K562 (cell line): Measurements from ENCODE around the gene PLIN5. TPM values are rescaled to one million over a fixed set of nuclear protein-coding genes. Genes with fewer than 3 reads are reported as not detected.
A peak's percentile ranks its signal among the peaks of the same experiment; 100 is the strongest.

Source experiments
- ATAC-seq: fragments of 200-7000 bp; cut with Tn5 transposase; 3 replicates; pipeline ENCODE4 v1.9.1; 2020; ENCODE audit warnings: moderate library complexity
- BruUV-seq: library from RNA; stranded (reverse); fragments of 400-500 nt; replicated peaks from 2 replicates; lab custom pipeline; 2021; lab: Mats Ljungman, UMichigan
- CTCF ChIA-PET: fragments of 300-600 bp; formaldehyde crosslinking; extraction: SDS; loops from one replicate; lab custom pipeline; 2021; ENCODE audit warnings: low intra/inter-chr PET ratio; lab: Yijun Ruan, JAX
- POLR2A ChIA-PET: fragments of 300-600, 350-650 bp; sonication (Branson Sonifier 250); formaldehyde crosslinking; extraction: SDS; loops from one replicate; lab custom pipeline; 2021; ENCODE audit warnings: antibody characterized with exemption, inconsistent platforms; lab: Yijun Ruan, JAX
- DNase-seq, 4 experiments: peaks; one replicate each; pipeline versions ENCODE4 v3.0.0 to v3.0.0-alpha.2; 2011 to 2018; ENCODE audit warnings: low spot score in 3 of 4, mixed read lengths in 3 of 4; ENCODE audit errors: extremely low read depth in 1 of 4
- FAIRE-seq: peaks from 2 replicates; lab custom pipeline; 2011; peaks lifted over from hg19 to GRCh38; lab: Jason Lieb, UNC
- H2AFZ ChIP-seq: 2 replicates; pipeline ENCODE4 v1.6.0; 2011; ENCODE audit warnings: low read depth, low read length, control low read depth, inconsistent platforms
- H3K27ac ChIP-seq: fragments of 200-600 bp; 3 replicates; pipeline ENCODE4 v1.8.0; 2011; ENCODE audit warnings: low read depth, mild to moderate bottlenecking, control low read depth, inconsistent platforms, low read length, moderate library complexity, mixed read lengths; ENCODE audit errors: extremely low read depth
- H3K27me3 ChIP-seq, 2 experiments: fragments of 300-600 bp in 1 of 2; 2 replicates in 1 of 2; 3 replicates in 1 of 2; pipeline versions ENCODE4 v1.6.0 to v1.8.0; 2011; ENCODE audit warnings: inconsistent platforms in 2 of 2, low read length in 2 of 2, mild to moderate bottlenecking in 1 of 2, mixed read lengths in 1 of 2, moderate library complexity in 1 of 2; ENCODE audit not compliant: control insufficient read depth in 2 of 2, insufficient read depth in 2 of 2
- H3K36me3 ChIP-seq: fragments of 300-600 bp; 3 replicates; pipeline ENCODE4 v1.8.0; 2011; ENCODE audit warnings: mild to moderate bottlenecking, low read length, inconsistent platforms; ENCODE audit not compliant: control insufficient read depth, insufficient read depth
- H3K4me1 ChIP-seq, 2 experiments: fragments of 200-600 bp in 1 of 2; replicated peaks in 1 of 2; 2 replicates in 1 of 2; 3 replicates in 1 of 2; pipeline versions ENCODE4 v1.5.1 to v1.8.0; 2011; ENCODE audit warnings: inconsistent platforms in 2 of 2, low read length in 2 of 2, mild to moderate bottlenecking in 1 of 2, mixed read lengths in 1 of 2, moderate library complexity in 1 of 2; ENCODE audit not compliant: control insufficient read depth in 2 of 2, insufficient read depth in 2 of 2
- H3K4me2 ChIP-seq: 2 replicates; pipeline ENCODE4 v1.6.1; 2011; ENCODE audit warnings: low read length, control low read depth, inconsistent platforms, mixed read lengths; ENCODE audit not compliant: insufficient read depth
- H3K4me3 ChIP-seq: fragments of 200-600 bp; sonication (generic), shearing (Covaris generic); 2 replicates; pipeline ENCODE4 v1.5.1; 2016; ENCODE audit warnings: control low read depth, inconsistent platforms
- H3K79me2 ChIP-seq: fragments of 200-600 bp; 3 replicates; pipeline ENCODE4 v1.8.0; 2011; ENCODE audit warnings: low read length, inconsistent platforms; ENCODE audit not compliant: control insufficient read depth, insufficient read depth
- H3K9ac ChIP-seq, 2 experiments: 2 replicates each; pipeline versions ENCODE4 v1.6.0 to v1.6.1; 2011; ENCODE audit warnings: low read depth in 2 of 2, low read length in 2 of 2, control low read depth in 1 of 2, inconsistent platforms in 1 of 2, mild to moderate bottlenecking in 1 of 2, mixed read lengths in 1 of 2; ENCODE audit not compliant: insufficient read depth in 1 of 2
- H3K9me1 ChIP-seq: one replicate; pipeline ENCODE4 v1.6.0; 2011; ENCODE audit warnings: inconsistent platforms, mild to moderate bottlenecking, low read length, moderate library complexity; ENCODE audit not compliant: control insufficient read depth, insufficient read depth
- H3K9me3 ChIP-seq: replicated peaks from 2 replicates; pipeline ENCODE4 v1.5.1; 2011; ENCODE audit warnings: low read depth, low read length, inconsistent platforms; ENCODE audit not compliant: control insufficient read depth, insufficient read depth
- H4K20me1 ChIP-seq: replicated peaks from 2 replicates; pipeline ENCODE4 v1.6.1; 2011; ENCODE audit warnings: low read length, inconsistent platforms, mixed read lengths; ENCODE audit not compliant: control insufficient read depth, insufficient read depth
- HINFP ChIP-seq: fragments of 450-650 bp; conservative IDR thresholded peaks from 2 replicates; pipeline ENCODE4 v1.6.1; 2016; ENCODE audit warnings: missing genetic modification characterization, low read depth, mild to moderate bottlenecking, control low read depth, missing compliant biosample characterization
- RBM25 ChIP-seq: fragments of 200-400 bp; formaldehyde crosslinking; IDR thresholded peaks from 2 replicates; pipeline ENCODE4 v1.6.1; 2018; ENCODE audit warnings: low read length, low read depth, moderate library complexity; ENCODE audit not compliant: severe bottlenecking
- ZFP36 ChIP-seq: fragments of 150-350 bp; IDR thresholded peaks from 2 replicates; pipeline ENCODE4 v1.6.1; 2018; ENCODE audit warnings: low read length, low read depth; ENCODE audit not compliant: partially characterized antibody
- ZNF668 ChIP-seq: fragments of 250-450 bp; sonication (Bioruptor Pico); IDR thresholded peaks from 2 replicates; pipeline ENCODE4 v1.8.0; 2022; ENCODE audit warnings: mild to moderate bottlenecking, inconsistent platforms
- WGBS: fragments of 100-300 bp; shearing (Covaris generic); methylation state at CpG from one replicate; pipeline ENCODE4 v1.1.6; 2016; ENCODE audit warnings: low coverage, mixed read lengths; ENCODE audit not compliant: insufficient coverage; ENCODE audit errors: missing lambda C conversion rate; 5-methylcytosine and 5-hydroxymethylcytosine counted together
- in situ Hi-C: fragments of 300-500 bp; cut with MboI; formaldehyde crosslinking; loops from 4 replicates; pipeline ENCODE4 v1.15.0; 2018; ENCODE audit warnings: inconsistent platforms, mixed read lengths
- intact Hi-C: fragments of 100-400 bp; cut with micrococcal nuclease; formaldehyde crosslinking; loops from 2 replicates; pipeline ENCODE4 v1.14.2; 2022
- polyA plus RNA-seq, 8 experiments: library from polyadenylated mRNA; depleted of rRNA in 4 of 8; stranded (reverse) in 5 of 8; unstranded in 3 of 8; fragments of >200 nt; fragmentation: Nextera tagmentation in 2 of 8; fragmentation: Illumina TruSeq in 1 of 8; extraction: Ambion mirVana in 2 of 8; extraction: Trizol in 1 of 8; gene quantifications; 2 replicates each; pipeline versions ENCODE4 v1.2.1 to v1.2.3, GENCODE V29; 2011 to 2014; ENCODE audit warnings: inconsistent platforms in 1 of 8, missing spikeins in 1 of 8
- total RNA-seq, 7 experiments: library from RNA; depleted of rRNA in 6 of 7; stranded (reverse); fragments of >200 nt in 6 of 7; fragmentation: Illumina TruSeq in 2 of 7; extraction: Trizol in 2 of 7; gene quantifications; 2 replicates each; pipeline versions ENCODE4 v1.2.1 to v1.2.3, GENCODE V29; 2011 to 2021; ENCODE audit warnings: low replicate concordance in 1 of 7

The PLIN5 gene
- total and polyA plus RNA-seq, 9 of the 15 experiments (the other 6 are each of a cell fraction or from before 2014, with no cell fraction given), result 0.04 to 1.3 (median 0.50) TPM

GRCh38 chr19:4515732-4516131 lies 19.3 kb downstream of the PLIN5 start:
- FAIRE-seq (no peak), DNase-seq (no peak), ATAC-seq (no peak)
- Histone ChIP-seq H3K27me3 (peaks cover 24 to 44% of the 10 kb centered on the region in 2 experiments; a peak in 4 of 5 replicates), H3K4me3 (no peak overlapping the region), H3K27ac (no peak overlapping the region), H3K9me3 (no peaks in the 10 kb centered on the region), H3K4me1 (peaks cover 0 to 30% of the 10 kb centered on the region in 2 experiments; a peak in 2 of 5 replicates), H3K9me1 (no peaks in the 10 kb centered on the region), H3K4me2 (no peak overlapping the region), H2AFZ (no peak overlapping the region), H4K20me1 (no peaks in the 10 kb centered on the region), H3K36me3 (no peaks in the 10 kb centered on the region), H3K79me2 (no peaks in the 10 kb centered on the region), H3K9ac (no peak overlapping the region)
- POLR2A ChIA-PET, result interaction anchor here (0.6 to 1.2 kb wide), 3 partner anchors 9 to 56 kb away, joined by 3 to 4 read pairs (median 3); no protein-coding TSS in a partner anchor
- no peak for TF ChIP-seq ZNF668 (CRISPR knock-in tag)
- peak; percentile 65 for TF ChIP-seq RBM25
- TF ChIP-seq ZFP36, result peak; percentile 63
- WGBS, result 3% methylated on average over 5 of the region's 5 CpGs
- intact Hi-C loops (no loop called here), in situ Hi-C loops (loop anchor here (5.0 kb wide), 1 partner anchor 243 kb away; no protein-coding TSS in a partner anchor)
- CTCF ChIA-PET, result no interaction called here
- BruUV-seq, result no TSS peak

DNA sequence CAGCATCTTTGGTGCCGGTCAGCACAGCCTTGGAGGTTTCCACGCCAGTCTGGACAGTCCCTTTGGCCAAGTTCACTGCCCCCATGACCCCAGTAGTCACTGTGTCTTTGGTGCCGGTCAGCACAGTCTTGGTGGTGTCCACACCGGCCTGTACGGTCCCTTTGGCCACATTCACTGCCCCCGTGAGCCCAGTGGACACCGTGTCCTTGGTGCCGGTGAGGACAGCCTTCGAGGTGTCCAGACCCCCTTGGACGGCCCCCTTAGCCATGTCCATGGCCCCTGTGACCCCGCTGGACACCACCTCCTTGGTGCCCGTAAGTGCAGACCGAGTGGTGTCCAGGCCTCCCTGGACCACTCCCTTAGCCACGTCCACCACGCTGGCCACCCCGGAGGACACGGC lies 21.8 kb downstream of the PLIN5 start:
- no peak overlapping the region for H3K4me2 ChIP-seq
- H3K27ac ChIP-seq, result no peak overlapping the region
- H2AFZ ChIP-seq, result no peak overlapping the region
- no peak overlapping the region for H3K9ac ChIP-seq
- ChIA-PET POLR2A (no interaction called here), CTCF (no interaction called here)
- peaks cover 24 to 47% of the 10 kb centered on the region in 2 experiments; a peak in 4 of 5 replicates for H3K27me3 ChIP-seq
- no peak for FAIRE-seq
- no TSS peak for BruUV-seq
- in situ Hi-C loops, result no loop called here
- H3K79me2 ChIP-seq, result no peaks in the 10 kb centered on the region
- no peaks in the 10 kb centered on the region for H3K36me3 ChIP-seq
- intact Hi-C loops, result no loop called here
- TF ChIP-seq HINFP (tag), result no peak
- H3K9me3 ChIP-seq, result no peaks in the 10 kb centered on the region
- no peak for DNase-seq
- H4K20me1 ChIP-seq, result no peaks in the 10 kb centered on the region
- 33% methylated on average over 17 of the region's 17 CpGs for WGBS
- no peak for ATAC-seq
- H3K4me3 ChIP-seq, result no peak overlapping the region
- H3K9me1 ChIP-seq, result no peaks in the 10 kb centered on the region
- H3K4me1 ChIP-seq, result peaks cover 0 to 34% of the 10 kb centered on the region in 2 experiments; a peak in 2 of 5 replicates
